Gastrocnemius medialis (tissue), 4 donors: Measurements from ENCODE around the gene CEACAM7. TPM values are rescaled to one million over a fixed set of nuclear protein-coding genes. Genes with fewer than 3 reads are reported as not detected.

ENCODE experiments used
- ATAC-seq, 2 donors: fragments of 150-250 bp; one replicate each; pipeline ENCODE4 v1.9.1; 2016
- DNase-seq, 2 donors: peaks; one replicate each; pipeline ENCODE4 v3.0.0-alpha.2; 2019
- H3K27ac ChIP-seq, 4 donors: fragments of 200-600 bp; sonication (generic); 1 replicate in 1 of 4; 2 replicates in 3 of 4; pipeline ENCODE4 v1.5.1; 2016 to 2018; ENCODE audit warnings: mild to moderate bottlenecking in 2 of 4, moderate library complexity in 1 of 4
- H3K27me3 ChIP-seq, 3 donors: fragments of 200-600 bp; sonication (generic) in 2 of 3; 1 replicate in 1 of 3; 2 replicates in 2 of 3; pipeline versions ENCODE4 v1.5.1 to v1.6.0; 2016 to 2019; ENCODE audit warnings: mild to moderate bottlenecking in 1 of 3, moderate library complexity in 1 of 3
- H3K36me3 ChIP-seq, 2 donors: fragments of 200-600 bp; sonication (generic) in 1 of 2; one replicate each; pipeline ENCODE4 v1.5.1; 2017 to 2018
- H3K4me1 ChIP-seq, 2 donors: fragments of 200-600 bp; sonication (generic) in 1 of 2; one replicate each; pipeline ENCODE4 v1.5.1; 2016 to 2017; ENCODE audit warnings: mild to moderate bottlenecking in 2 of 2
- H3K4me3 ChIP-seq, 4 donors: fragments of 200-600 bp; sonication (generic) in 3 of 4; 1 replicate in 1 of 4; 2 replicates in 3 of 4; pipeline ENCODE4 v1.5.1; 2016 to 2019; ENCODE audit warnings: mild to moderate bottlenecking in 2 of 4
- H3K9me3 ChIP-seq, 3 donors: fragments of 200-600 bp; sonication (generic) in 2 of 3; 1 replicate in 1 of 3; 2 replicates in 2 of 3; pipeline ENCODE4 v1.5.1; 2016 to 2019
- CTCF ChIP-seq, 5 experiments: fragments of 450-650 bp in 3 of 5; fragments of 200-600 bp in 2 of 5; sonication (generic) in 2 of 5; IDR thresholded peaks in 4 of 5; conservative IDR thresholded peaks in 1 of 5; 1 replicate in 4 of 5; 2 replicates in 1 of 5; pipeline ENCODE4 v1.5.1; 2016 to 2019; ENCODE audit warnings: antibody characterized with exemption in 5 of 5, mild to moderate bottlenecking in 3 of 5, moderate library complexity in 3 of 5
- POLR2A ChIP-seq, 2 donors: fragments of 450-650 bp; IDR thresholded peaks; one replicate each; pipeline ENCODE4 v1.6.1; 2017; ENCODE audit warnings: antibody characterized with exemption in 2 of 2, mild to moderate bottlenecking in 2 of 2, moderate library complexity in 2 of 2
- in situ Hi-C, 4 donors: fragments of 200-750 bp; cut with MboI; loops; one replicate each; pipeline versions ENCODE4 v1.15.0 to v1.8.0; 2017; ENCODE audit warnings: low sequenced_read_pairs in 4 of 4
- intact Hi-C: fragments of 100-400 bp; cut with DNase I; formaldehyde crosslinking; loops from one replicate; pipeline ENCODE4 v1.15.1; 2023; ENCODE audit warnings: low total_unique reads
- total RNA-seq, 4 donors: library from RNA; depleted of rRNA; stranded (reverse); fragments of >200 nt; gene quantifications; one replicate each; pipeline versions ENCODE4 v1.1.0 to v1.2.3, GENCODE V29; 2016

The CEACAM7 gene
- total RNA-seq, 4 donors from 2014 or later, result 5.7 TPM; not detected in 3

GRCh38 chr19:41626278-41626677 is 61.8 kb downstream of the CEACAM7 start:
- no peak overlapping the region for H3K4me3 ChIP-seq
- no peak overlapping the region for H3K27ac ChIP-seq
- H3K27me3 ChIP-seq, result no peaks in the 10 kb centered on the region
- intact Hi-C loops, result no loop called here
- H3K9me3 ChIP-seq, result no peaks in the 10 kb centered on the region
- in situ Hi-C loops, result no loop called here
- H3K36me3 ChIP-seq, result no peaks in the 10 kb centered on the region
- no peak for DNase-seq
- TF ChIP-seq POLR2A (IDR thresholded peaks at IDR 0.05), result no peak
- no peak for TF ChIP-seq CTCF (IDR thresholded peaks at IDR 0.05 in 4 of 5, conservative IDR thresholded peaks at IDR 0.05 in 1 of 5)
- ATAC-seq, result no peak
- no peaks in the 10 kb centered on the region for H3K4me1 ChIP-seq

- ATAC-seq, result no peak
- in situ Hi-C loops (no loop called here), intact Hi-C loops (no loop called here)
- Histone ChIP-seq H3K36me3 (no peaks in the 10 kb centered on the region), H3K27ac (no peak overlapping the region), H3K4me1 (no peaks in the 10 kb centered on the region), H3K27me3 (no peaks in the 10 kb centered on the region), H3K4me3 (no peak overlapping the region), H3K9me3 (no peaks in the 10 kb centered on the region)
- DNase-seq, result no peak
- TF ChIP-seq POLR2A (IDR thresholded peaks at IDR 0.05), result no peak
- TF ChIP-seq CTCF (IDR thresholded peaks at IDR 0.05 in 4 of 5, conservative IDR thresholded peaks at IDR 0.05 in 1 of 5), result no peak
Observed at GRCh38 chr19:41624937-41625336, 63.1 kb downstream of the CEACAM7 start.

- intact Hi-C loops (no loop called here), in situ Hi-C loops (no loop called here)
- no peaks in the 10 kb centered on the region for H3K9me3 ChIP-seq
- H3K4me3 ChIP-seq, result no peak overlapping the region
- no peak for TF ChIP-seq POLR2A (IDR thresholded peaks at IDR 0.05)
- TF ChIP-seq CTCF (IDR thresholded peaks at IDR 0.05 in 4 of 5, conservative IDR thresholded peaks at IDR 0.05 in 1 of 5), result no peak
- no peak overlapping the region for H3K27ac ChIP-seq
- H3K27me3 ChIP-seq, result no peaks in the 10 kb centered on the region
- H3K36me3 ChIP-seq, result no peaks in the 10 kb centered on the region
- no peaks in the 10 kb centered on the region for H3K4me1 ChIP-seq
- DNase-seq, result no peak
- no peak for ATAC-seq
Observed at GRCh38 chr19:41624515-41624914, 63.6 kb downstream of the CEACAM7 start.

GRCh38 chr19:41623360-41623759 is 64.7 kb downstream of the CEACAM7 start:
- no peaks in the 10 kb centered on the region for H3K27me3 ChIP-seq
- in situ Hi-C loops, result no loop called here
- H3K4me1 ChIP-seq, result no peaks in the 10 kb centered on the region
- no peaks in the 10 kb centered on the region for H3K36me3 ChIP-seq
- ATAC-seq, result no peak
- no peak overlapping the region for H3K27ac ChIP-seq
- H3K4me3 ChIP-seq, result no peak overlapping the region
- H3K9me3 ChIP-seq, result no peaks in the 10 kb centered on the region
- intact Hi-C loops, result no loop called here
- no peak for DNase-seq
- TF ChIP-seq POLR2A (IDR thresholded peaks at IDR 0.05) (no peak), CTCF (IDR thresholded peaks at IDR 0.05 in 4 of 5, conservative IDR thresholded peaks at IDR 0.05 in 1 of 5) (no peak)

Other genes with a start within 250 kb of the CEACAM7 start
- 10 to 100 TPM; 41.0 to 61.0 (median 49.8) TPM for gene DMAC2, start 248.4 kb downstream of the CEACAM7 start, total RNA-seq
- gene ERICH4, start 245.1 kb downstream of the CEACAM7 start, total RNA-seq, result not detected
- gene CEACAM21, start 112.1 kb downstream of the CEACAM7 start, total RNA-seq, result under 1 TPM in 1 of 4 donors, not detected in 3; 0.49 TPM
- gene CEACAM4, start 61.2 kb downstream of the CEACAM7 start, total RNA-seq, result 1 to 10 TPM in 1 of 4 donors, under 1 TPM in 1, not detected in 2; 0.81 to 2.7 TPM
- gene CEACAM5, start 20.4 kb upstream of the CEACAM7 start, total RNA-seq, result 1 to 10 TPM in 1 of 4 donors, not detected in 3; 5.0 TPM
- under 1 TPM in 1 of 4 donors, not detected in 3; 0.53 TPM for gene CEACAM6, start 67.3 kb upstream of the CEACAM7 start, total RNA-seq
- not detected for gene CEACAM3, start 108.3 kb upstream of the CEACAM7 start, total RNA-seq
- not detected for gene LYPD4, start 156.4 kb upstream of the CEACAM7 start, total RNA-seq
- not detected for gene DMRTC2, start 156.8 kb upstream of the CEACAM7 start, total RNA-seq
- gene RPS19, start 172.0 kb upstream of the CEACAM7 start, total RNA-seq, result 100 to 1,000 TPM; 180 to 636 (median 401) TPM
- under 1 TPM in 1 of 4 donors, not detected in 3; 0.20 TPM for gene CD79A, start 189.0 kb upstream of the CEACAM7 start, total RNA-seq
- 10 to 100 TPM; 12.1 to 21.6 (median 15.5) TPM for gene ARHGEF1, start 194.9 kb upstream of the CEACAM7 start, total RNA-seq
- gene ERFL, start 240.2 kb upstream of the CEACAM7 start, total RNA-seq, result not detected